ENCODE data around the gene EXOSC5. TPM values are rescaled to one million over a fixed set of nuclear protein-coding genes. Genes with fewer than 3 reads are reported as not detected.

EXOSC5 gene
- total and polyA plus RNA-seq, 2 of the 13 experiments (the other 11 are each of a cell fraction or from before 2014, with no cell fraction given) = 24.1 to 26.5 TPM

- TF ChIP-seq ZNF564 (CRISPR knock-in tag; IDR thresholded peaks at IDR 0.05) (no peak), NFKB2 (CRISPR knock-in tag; IDR thresholded peaks at IDR 0.05; ENCODE audit: borderline replicate concordance) (peak; percentile 19; the same call in 1 of the 2 replicates), XRCC5 (optimal IDR thresholded peaks at IDR 0.05; ENCODE audit: low read length) (peak; percentile 18), JDP2 (CRISPR knock-in tag; IDR thresholded peaks at IDR 0.05; ENCODE audit: borderline replicate concordance) (no peak), ZMYM4 (CRISPR knock-in tag; IDR thresholded peaks at IDR 0.05) (peak; percentile 84), TAF1 (CRISPR knock-in tag; IDR thresholded peaks at IDR 0.05) (peak; percentile 93), ZNF607 (CRISPR knock-in tag; IDR thresholded peaks at IDR 0.05; ENCODE audit: borderline replicate concordance) (0 out of 2 replicates have a peak, but pooled peaks have one; percentile 66), ATAD3A (CRISPR knock-in tag; IDR thresholded peaks at IDR 0.05) (no peak), ZHX1 (CRISPR knock-in tag; IDR thresholded peaks at IDR 0.05; ENCODE audit: low read depth) (peak; percentile 78; the same call in 1 of the 2 replicates), ZNF382 (CRISPR knock-in tag; IDR thresholded peaks at IDR 0.05; ENCODE audit: borderline replicate concordance) (no peak), ZNF709 (CRISPR knock-in tag; IDR thresholded peaks at IDR 0.05) (no peak), ZNF350 (CRISPR knock-in tag; IDR thresholded peaks at IDR 0.05; ENCODE audit: borderline replicate concordance, low read depth) (peak; percentile 90; the same call in 1 of the 2 replicates), RXRA (CRISPR knock-in tag; IDR thresholded peaks at IDR 0.05) (0 out of 2 replicates have a peak, but pooled peaks have one; percentile 30), NFE2L1 (CRISPR knock-in tag; IDR thresholded peaks at IDR 0.05; ENCODE audit: borderline replicate concordance) (no peak), ZNF235 (CRISPR knock-in tag; IDR thresholded peaks at IDR 0.05; ENCODE audit: borderline replicate concordance) (no peak), ZBTB10 (CRISPR knock-in tag; IDR thresholded peaks at IDR 0.05; ENCODE audit: borderline replicate concordance) (no peak), ZNF605 (CRISPR knock-in tag; IDR thresholded peaks at IDR 0.05) (peak; percentile 76), HNRNPL (IDR thresholded peaks at IDR 0.05; ENCODE audit: low read depth, low read length) (0 out of 2 replicates have a peak, but pooled peaks have one; percentile 31), ZNF18 (CRISPR knock-in tag; IDR thresholded peaks at IDR 0.05; ENCODE audit: insufficient replicate concordance) (peak; percentile 14), ZNF580 (CRISPR knock-in tag; IDR thresholded peaks at IDR 0.05; ENCODE audit: borderline replicate concordance, low read depth) (peak; percentile 72), ZNF343 (CRISPR knock-in tag; IDR thresholded peaks at IDR 0.05) (0 out of 2 replicates have a peak, but pooled peaks have one; percentile 41), ZSCAN9 (CRISPR knock-in tag; IDR thresholded peaks at IDR 0.05; ENCODE audit: borderline replicate concordance) (0 out of 2 replicates have a peak, but pooled peaks have one; percentile 56)
These were observed 42.5 kb upstream of the EXOSC5 start, which contains the start of gene DMAC2 (continued) for GRCh38 chr19:41439441-41440222.
